Stomach (tissue), 9 donors: ENCODE data around the gene AUH. TPM values are rescaled to one million over a fixed set of nuclear protein-coding genes. Genes with fewer than 3 reads are reported as not detected.

Source experiments
- DNase-seq, 2 donors: peaks; one replicate each; pipeline versions ENCODE4 v3.0.0 to v3.0.0-alpha.2; 2013 to 2019
- H3K27ac ChIP-seq, 5 donors: fragments of 200-600 bp in 4 of 5; sonication (generic) in 4 of 5; one replicate each; pipeline ENCODE4 v1.5.1; 2013 to 2019; ENCODE audit warnings: mild to moderate bottlenecking in 1 of 5, moderate library complexity in 1 of 5
- H3K27me3 ChIP-seq, 3 donors: fragments of 200-600 bp; sonication (generic); one replicate each; pipeline ENCODE4 v1.5.1; 2017 to 2019; ENCODE audit warnings: mixed run types in 1 of 3
- H3K36me3 ChIP-seq, 4 donors: fragments of 200-600 bp; sonication (generic); 1 replicate in 3 of 4; 2 replicates in 1 of 4; pipeline ENCODE4 v1.5.1; 2016 to 2019
- H3K4me1 ChIP-seq, 4 donors: fragments of 200-600 bp; sonication (generic); one replicate each; pipeline ENCODE4 v1.5.1; 2016 to 2019
- H3K4me3 ChIP-seq, 4 donors: fragments of 200-600 bp; sonication (generic) in 3 of 4; one replicate each; pipeline ENCODE4 v1.5.1; 2016 to 2019; ENCODE audit warnings: mild to moderate bottlenecking in 1 of 4
- H3K9me3 ChIP-seq, 4 donors: fragments of 200-600 bp; sonication (generic); one replicate each; pipeline ENCODE4 v1.5.1; 2016 to 2019
- CTCF ChIP-seq, 7 experiments: fragments of 450-650 bp in 4 of 7; fragments of 200-600 bp in 3 of 7; sonication (generic) in 3 of 7; IDR thresholded peaks; one replicate each; pipeline ENCODE4 v1.5.1; 2016 to 2019; ENCODE audit warnings: antibody characterized with exemption in 7 of 7, control low read depth in 2 of 7, mild to moderate bottlenecking in 1 of 7
- EP300 ChIP-seq: sonication (generic); formaldehyde crosslinking; IDR thresholded peaks from one replicate; pipeline ENCODE4 v1.6.1; 2017; ENCODE audit warnings: antibody characterized with exemption
- POLR2A ChIP-seq, 4 donors: fragments of 450-650 bp; IDR thresholded peaks; one replicate each; pipeline ENCODE4 v1.6.1; 2016; ENCODE audit warnings: antibody characterized with exemption in 4 of 4, control low read depth in 2 of 4, mild to moderate bottlenecking in 1 of 4, moderate library complexity in 1 of 4
- POLR2AphosphoS5 ChIP-seq, 3 donors: sonication (generic); formaldehyde crosslinking; IDR thresholded peaks; one replicate each; pipeline ENCODE4 v1.6.1; 2016; ENCODE audit warnings: antibody characterized with exemption in 3 of 3
- WGBS, 5 donors: extraction: QIAGEN DNeasy Blood & Tissue Kit in 3 of 5; methylation state at CpG; one replicate each; pipeline versions ENCODE4 v1.1.5 to v1.1.7; 2013 to 2018; 5-methylcytosine and 5-hydroxymethylcytosine counted together
- intact Hi-C: fragments of 100-400 bp; cut with DNase I; formaldehyde crosslinking; loops from one replicate; pipeline ENCODE4 v1.15.1; 2023; ENCODE audit warnings: low total_unique reads
- polyA plus RNA-seq, 3 donors: library from polyadenylated mRNA; stranded (reverse); fragments of 200-250 nt; gene quantifications; one replicate each; pipeline ENCODE4 v1.2.3, GENCODE V29; 2013
- total RNA-seq, 5 donors: library from RNA; depleted of rRNA; stranded (reverse); fragments of >200 nt; gene quantifications; one replicate each; pipeline versions ENCODE4 v1.1.0 to v1.2.3, GENCODE V29; 2014 to 2016
- donor health status: healthy with polysubstance abuse.
- donor health status: Bipolar disorder and iron deficiency.
- donor health status: healthy.

AUH gene
- total and polyA plus RNA-seq, 8 donors: 5.8 to 331 (median 24.5) TPM

GRCh38 chr9:91359083-91359482 lies 2.6 kb downstream of the AUH start:
- no peak for TF ChIP-seq EP300
- no peak for TF ChIP-seq POLR2AphosphoS5 (IDR thresholded peaks at IDR 0.05)
- no peak for TF ChIP-seq CTCF (IDR thresholded peaks at IDR 0.05)
- TF ChIP-seq POLR2A (IDR thresholded peaks at IDR 0.05): no peak
- 64 to 80% (median 71%) methylated on average over 2 of the region's 2 CpGs for WGBS, 5 donors
- H3K36me3 ChIP-seq: peaks cover 4 to 25% (median 16%) of the 10 kb centered on the region in 4 donors
- no peak for DNase-seq
- H3K4me3 ChIP-seq: no peak overlapping the region
- intact Hi-C loops: no loop called here
- no peaks in the 10 kb centered on the region for H3K27me3 ChIP-seq
- H3K27ac ChIP-seq: no peak overlapping the region
- no peaks in the 10 kb centered on the region for H3K9me3 ChIP-seq
- H3K4me1 ChIP-seq: peaks cover 20 to 52% (median 33%) of the 10 kb centered on the region in 4 donors

- TF ChIP-seq CTCF (IDR thresholded peaks at IDR 0.05) (no peak), EP300 (no peak), POLR2AphosphoS5 (IDR thresholded peaks at IDR 0.05) (no peak), POLR2A (IDR thresholded peaks at IDR 0.05) (no peak)
- H3K4me3 ChIP-seq: no peak overlapping the region
- H3K27me3 ChIP-seq: no peaks in the 10 kb centered on the region
- peaks cover 4 to 59% (median 50%) of the 10 kb centered on the region in 4 donors for H3K36me3 ChIP-seq
- no peaks in the 10 kb centered on the region for H3K9me3 ChIP-seq
- peaks cover 8 to 33% (median 17%) of the 10 kb centered on the region in 4 donors for H3K4me1 ChIP-seq
- H3K27ac ChIP-seq: no peak overlapping the region
- 80 to 98% (median 91%) methylated on average over 1 of the region's 1 CpG for WGBS, 5 donors
- intact Hi-C loops: no loop called here
- no peak for DNase-seq
Measured at GRCh38 chr9:91354881-91355280, 6.8 kb downstream of the AUH start.

- Histone ChIP-seq H3K27me3 (no peaks in the 10 kb centered on the region), H3K27ac (no peak overlapping the region), H3K4me1 (peaks cover 0 to 9% (median 4%) of the 10 kb centered on the region in 4 donors), H3K4me3 (no peak overlapping the region), H3K36me3 (peaks cover 0 to 43% (median 33%) of the 10 kb centered on the region in 4 donors), H3K9me3 (no peaks in the 10 kb centered on the region)
- 74 to 86% (median 82%) methylated on average over 3 of the region's 3 CpGs for WGBS, 5 donors
- no peak for DNase-seq
- intact Hi-C loops: no loop called here
- no peak for TF ChIP-seq EP300
Measured at GRCh38 chr9:91349115-91349555, 12.6 kb downstream of the AUH start.

- no peak overlapping the region for H3K27ac ChIP-seq
- no peaks in the 10 kb centered on the region for H3K9me3 ChIP-seq
- no peak for TF ChIP-seq CTCF (IDR thresholded peaks at IDR 0.05)
- no peak for TF ChIP-seq EP300
- no peak for TF ChIP-seq POLR2AphosphoS5 (IDR thresholded peaks at IDR 0.05)
- TF ChIP-seq POLR2A (IDR thresholded peaks at IDR 0.05): no peak
- DNase-seq: no peak
- no peaks in the 10 kb centered on the region for H3K27me3 ChIP-seq
- peaks cover 0 to 35% (median 27%) of the 10 kb centered on the region in 4 donors for H3K36me3 ChIP-seq
- WGBS, 5 donors: 43 to 66% (median 52%) methylated on average over 6 of the region's 6 CpGs
- intact Hi-C loops: no loop called here
- H3K4me3 ChIP-seq: no peak overlapping the region
- H3K4me1 ChIP-seq: peaks cover 0 to 9% (median 4%) of the 10 kb centered on the region in 4 donors
Measured at GRCh38 chr9:91348191-91348807, 13.4 kb downstream of the AUH start.

GRCh38 chr9:91347377-91347776 lies 14.3 kb downstream of the AUH start:
- TF ChIP-seq CTCF (IDR thresholded peaks at IDR 0.05) (no peak), EP300 (no peak), POLR2A (IDR thresholded peaks at IDR 0.05) (no peak), POLR2AphosphoS5 (IDR thresholded peaks at IDR 0.05) (no peak)
- no peaks in the 10 kb centered on the region for H3K27me3 ChIP-seq

More at GRCh38 chr9:91347377-91347776, 14.3 kb downstream of the AUH start:
- Histone ChIP-seq H3K4me3 (no peak overlapping the region), H3K9me3 (no peaks in the 10 kb centered on the region), H3K36me3 (peaks cover 0 to 33% (median 23%) of the 10 kb centered on the region in 4 donors), H3K4me1 (peaks cover 0 to 9% (median 4%) of the 10 kb centered on the region in 4 donors), H3K27ac (no peak overlapping the region)
- no peak for DNase-seq
- intact Hi-C loops: no loop called here
